Measurements from ENCODE around the gene TMEM269.

DNA sequence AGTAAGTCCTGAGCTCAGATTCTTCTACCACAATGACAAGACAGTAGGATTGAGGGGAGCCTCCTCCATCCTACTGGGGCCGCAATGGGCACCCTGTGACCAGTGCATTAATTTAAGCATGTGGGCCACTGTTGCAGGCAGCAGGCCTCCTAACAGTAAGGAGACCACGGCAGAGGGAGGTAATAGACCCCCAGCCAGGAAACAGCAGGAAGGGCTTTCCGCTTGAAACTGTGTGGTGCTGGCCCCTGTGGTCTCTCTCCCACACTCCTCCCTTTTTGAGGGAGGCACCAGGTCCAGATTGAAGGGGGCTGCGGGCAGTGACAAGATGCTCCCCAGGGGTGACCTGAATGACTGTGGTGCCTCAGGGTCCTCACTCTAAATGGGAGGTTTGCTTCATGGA lies 43.1 kb upstream of the TMEM269 start:
- TF ChIP-seq, protein P1, sequence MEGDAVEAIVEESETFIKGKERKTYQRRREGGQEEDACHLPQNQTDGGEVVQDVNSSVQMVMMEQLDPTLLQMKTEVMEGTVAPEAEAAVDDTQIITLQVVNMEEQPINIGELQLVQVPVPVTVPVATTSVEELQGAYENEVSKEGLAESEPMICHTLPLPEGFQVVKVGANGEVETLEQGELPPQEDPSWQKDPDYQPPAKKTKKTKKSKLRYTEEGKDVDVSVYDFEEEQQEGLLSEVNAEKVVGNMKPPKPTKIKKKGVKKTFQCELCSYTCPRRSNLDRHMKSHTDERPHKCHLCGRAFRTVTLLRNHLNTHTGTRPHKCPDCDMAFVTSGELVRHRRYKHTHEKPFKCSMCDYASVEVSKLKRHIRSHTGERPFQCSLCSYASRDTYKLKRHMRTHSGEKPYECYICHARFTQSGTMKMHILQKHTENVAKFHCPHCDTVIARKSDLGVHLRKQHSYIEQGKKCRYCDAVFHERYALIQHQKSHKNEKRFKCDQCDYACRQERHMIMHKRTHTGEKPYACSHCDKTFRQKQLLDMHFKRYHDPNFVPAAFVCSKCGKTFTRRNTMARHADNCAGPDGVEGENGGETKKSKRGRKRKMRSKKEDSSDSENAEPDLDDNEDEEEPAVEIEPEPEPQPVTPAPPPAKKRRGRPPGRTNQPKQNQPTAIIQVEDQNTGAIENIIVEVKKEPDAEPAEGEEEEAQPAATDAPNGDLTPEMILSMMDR (tag by site-specific recombination; IDR thresholded peaks at IDR 0.05), result no peak
- TF ChIP-seq, protein P2, sequence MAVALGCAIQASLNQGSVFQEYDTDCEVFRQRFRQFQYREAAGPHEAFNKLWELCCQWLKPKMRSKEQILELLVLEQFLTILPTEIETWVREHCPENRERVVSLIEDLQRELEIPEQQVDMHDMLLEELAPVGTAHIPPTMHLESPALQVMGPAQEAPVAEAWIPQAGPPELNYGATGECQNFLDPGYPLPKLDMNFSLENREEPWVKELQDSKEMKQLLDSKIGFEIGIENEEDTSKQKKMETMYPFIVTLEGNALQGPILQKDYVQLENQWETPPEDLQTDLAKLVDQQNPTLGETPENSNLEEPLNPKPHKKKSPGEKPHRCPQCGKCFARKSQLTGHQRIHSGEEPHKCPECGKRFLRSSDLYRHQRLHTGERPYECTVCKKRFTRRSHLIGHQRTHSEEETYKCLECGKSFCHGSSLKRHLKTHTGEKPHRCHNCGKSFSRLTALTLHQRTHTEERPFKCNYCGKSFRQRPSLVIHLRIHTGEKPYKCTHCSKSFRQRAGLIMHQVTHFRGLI (tag by site-specific recombination; IDR thresholded peaks at IDR 0.05), result no peak
- no peak for TF ChIP-seq ZNF184 (tag by site-specific recombination; IDR thresholded peaks at IDR 0.05)
- no peak for TF ChIP-seq ZNF600 (tag by site-specific recombination; IDR thresholded peaks at IDR 0.05)
- TF ChIP-seq ZNF354C (tag by site-specific recombination; IDR thresholded peaks at IDR 0.05; ENCODE audit: borderline replicate concordance, low read depth), result no peak
- no peak for TF ChIP-seq ZNF76 (tag by site-specific recombination; IDR thresholded peaks at IDR 0.05; ENCODE audit: borderline replicate concordance, low read depth)
- no peak for TF ChIP-seq ZNF510 (tag by site-specific recombination; IDR thresholded peaks at IDR 0.05; ENCODE audit: insufficient replicate concordance)
- TF ChIP-seq ZBTB20 (tag by site-specific recombination; IDR thresholded peaks at IDR 0.05), result no peak
